ENCODE data around the gene FKBP6.
"Not testable (repeated sequence)": the region's sequence is repeated elsewhere in the genome, so short reads cannot be mapped to it uniquely, and the experiment has no call there.

The FKBP6 gene

DNA sequence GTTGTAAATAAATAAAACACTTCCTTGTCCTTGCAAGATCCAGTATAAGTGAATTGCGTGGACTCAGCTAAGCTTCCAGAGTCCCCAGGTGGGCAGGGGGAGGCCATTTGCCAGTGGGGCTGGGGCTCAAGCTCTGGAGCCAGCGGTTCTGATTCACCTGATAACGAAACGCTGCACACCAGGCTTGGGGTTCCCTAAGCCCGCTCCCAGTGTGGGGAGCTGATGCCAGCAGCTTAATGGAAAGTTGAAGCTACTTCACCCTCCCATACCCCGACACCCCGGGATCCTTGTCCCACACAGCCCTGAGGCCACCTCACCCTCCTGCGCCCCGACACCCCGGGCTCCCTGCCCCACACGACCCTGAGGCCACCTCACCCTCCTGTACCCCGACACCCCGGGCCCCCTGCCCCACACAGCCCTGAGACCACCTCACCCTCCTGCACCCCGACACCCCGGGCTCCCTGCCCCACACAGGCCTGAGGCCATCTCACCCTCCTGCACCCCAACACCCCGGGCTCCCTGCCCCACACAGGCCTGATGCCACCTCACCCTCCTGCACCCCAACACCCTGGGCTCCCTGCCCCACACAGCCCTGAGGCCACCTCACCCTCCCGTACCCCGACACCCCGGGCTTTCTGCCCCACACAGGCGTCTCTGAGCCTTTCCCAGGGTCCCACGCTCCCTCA is 30.8 kb downstream of the FKBP6 start:
- no peak for DNase-seq

DNA sequence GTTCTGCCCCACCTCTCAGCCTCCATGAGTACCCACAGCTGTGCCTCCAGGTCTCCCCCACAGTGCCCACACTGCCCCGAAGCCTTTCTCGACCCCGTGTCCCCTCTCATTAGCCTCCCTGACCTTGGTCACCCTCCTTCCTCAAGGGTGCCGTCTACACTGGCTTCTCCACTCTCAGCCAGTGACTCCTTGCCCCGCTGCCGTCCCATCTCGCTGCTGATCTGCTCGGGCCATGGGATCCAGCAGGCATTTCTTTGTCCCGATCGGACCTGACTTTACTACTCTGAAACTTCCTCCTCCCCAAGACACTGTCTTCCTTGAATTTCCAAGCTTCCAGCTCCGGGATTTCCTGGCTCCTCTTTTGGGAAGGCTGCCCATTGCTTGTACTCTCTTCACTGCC is 31.3 kb downstream of the FKBP6 start:
- DNase-seq: no peak

GRCh38 chr7:73359746-73360375 is 31.9 kb downstream of the FKBP6 start:
- DNase-seq: no peak

DNA sequence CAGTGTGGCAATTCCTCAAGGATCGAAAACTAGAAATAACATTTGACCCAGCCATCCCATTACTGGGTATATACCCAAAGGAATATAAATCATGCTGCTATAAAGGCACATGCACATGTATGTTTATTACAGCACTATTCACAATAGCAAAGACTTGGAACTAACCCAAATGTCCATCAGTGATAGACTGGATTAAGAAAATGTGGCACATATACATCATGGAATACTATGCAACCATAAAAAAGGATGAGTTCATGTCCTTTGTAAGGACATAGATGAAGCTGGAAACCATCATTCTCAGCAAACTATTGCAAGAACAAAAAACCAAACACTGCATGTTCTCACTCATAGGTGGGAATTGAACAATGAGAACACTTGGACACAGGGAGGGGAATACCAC is 32.6 kb downstream of the FKBP6 start:
- not testable (repeated sequence) for DNase-seq

DNA sequence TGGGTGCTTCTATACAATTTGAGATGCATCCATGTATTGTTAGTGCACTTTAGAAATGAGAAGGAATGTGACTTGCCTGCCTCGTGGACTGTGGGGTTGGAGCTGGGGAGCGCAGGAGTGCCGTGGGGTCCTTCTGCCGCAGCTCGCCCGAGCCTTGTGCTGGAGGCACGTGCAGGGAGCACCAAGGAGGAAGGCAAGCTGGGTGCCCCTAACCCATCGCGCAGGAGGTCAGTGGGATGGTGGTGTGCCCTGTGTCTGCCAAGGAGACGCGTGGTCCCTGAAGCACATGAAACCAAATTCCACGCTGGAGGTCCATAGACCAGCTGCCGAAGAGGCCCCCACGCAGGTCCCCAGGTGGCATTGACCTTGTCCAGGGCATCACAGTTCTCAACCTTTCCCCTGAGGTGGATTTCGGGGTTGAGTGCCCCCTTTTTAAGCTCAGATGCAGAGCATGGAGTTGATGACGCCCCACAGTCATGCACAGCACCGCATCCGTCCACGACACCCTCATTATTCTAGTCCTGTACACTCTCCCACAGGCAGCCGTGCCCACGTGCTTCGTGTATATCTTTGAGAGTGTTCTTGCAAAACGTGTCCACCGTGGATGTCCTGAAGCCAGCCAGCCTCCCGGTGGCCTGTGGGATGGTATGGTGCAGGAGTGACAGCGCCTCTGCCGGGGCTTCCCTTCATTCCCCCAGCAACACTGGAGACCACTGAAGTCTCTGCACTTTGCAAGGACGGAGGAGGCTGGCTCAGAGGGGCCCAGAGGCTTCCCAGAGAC is 35.5 kb downstream of the FKBP6 start:
- no peak for DNase-seq

- no peak for DNase-seq
Measured at GRCh38 chr7:73364006-73364728, 36.2 kb downstream of the FKBP6 start.

GRCh38 chr7:73366127-73366526 is 38.2 kb downstream of the FKBP6 start:
- DNase-seq: no peak

DNA sequence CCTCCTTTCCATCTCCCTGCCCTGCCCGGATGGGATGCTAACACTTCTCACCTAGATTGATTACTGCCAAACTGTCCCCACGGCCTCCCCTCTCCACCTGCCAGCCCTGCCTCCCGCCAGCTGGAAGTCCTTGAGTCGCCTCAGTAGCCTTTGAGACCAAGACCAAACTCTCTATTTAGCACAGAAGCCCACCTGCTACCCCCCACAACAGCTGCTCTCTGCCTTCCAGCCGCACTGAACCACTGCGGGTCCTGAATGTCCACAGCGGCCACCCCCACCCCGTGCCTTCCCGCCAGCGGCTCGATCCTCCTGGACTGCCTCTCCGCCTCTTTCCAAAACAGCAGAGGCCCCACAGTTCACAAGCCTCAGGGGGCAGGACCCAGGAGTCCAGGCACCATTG is 39.0 kb downstream of the FKBP6 start:
- no peak for DNase-seq

- DNase-seq: no peak
Measured at GRCh38 chr7:73369009-73369408, 41.0 kb downstream of the FKBP6 start.

GRCh38 chr7:73369622-73370021 is 41.7 kb downstream of the FKBP6 start:
- DNase-seq: no peak

DNA sequence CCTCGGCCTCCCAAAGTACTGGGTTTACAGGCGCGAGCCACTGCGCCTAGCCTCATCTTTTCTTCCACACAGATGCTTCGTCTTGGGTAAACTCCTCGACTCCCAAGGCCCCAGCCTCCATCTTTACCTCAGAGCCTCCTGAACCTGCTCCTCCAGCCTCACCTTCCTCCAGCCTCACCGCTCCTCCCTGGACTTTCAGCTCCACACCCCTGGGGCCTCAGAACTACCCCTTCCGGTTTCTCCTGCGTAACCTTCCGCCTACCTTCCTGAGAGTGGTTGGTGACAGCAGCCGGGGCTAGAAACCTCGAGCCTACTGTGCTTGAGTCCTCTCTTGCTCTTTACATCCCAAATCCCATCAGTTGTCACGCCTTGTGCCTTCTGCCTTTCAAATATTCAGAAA is 45.8 kb downstream of the FKBP6 start:
- DNase-seq: no peak

- not testable (repeated sequence) for DNase-seq
Measured at GRCh38 chr7:73376262-73376661, 48.3 kb downstream of the FKBP6 start.

GRCh38 chr7:73376671-73377412 is 48.9 kb downstream of the FKBP6 start:
- no peak for DNase-seq

GRCh38 chr7:73377413-73378200 is 49.6 kb downstream of the FKBP6 start:
- not testable (repeated sequence) for DNase-seq

DNA sequence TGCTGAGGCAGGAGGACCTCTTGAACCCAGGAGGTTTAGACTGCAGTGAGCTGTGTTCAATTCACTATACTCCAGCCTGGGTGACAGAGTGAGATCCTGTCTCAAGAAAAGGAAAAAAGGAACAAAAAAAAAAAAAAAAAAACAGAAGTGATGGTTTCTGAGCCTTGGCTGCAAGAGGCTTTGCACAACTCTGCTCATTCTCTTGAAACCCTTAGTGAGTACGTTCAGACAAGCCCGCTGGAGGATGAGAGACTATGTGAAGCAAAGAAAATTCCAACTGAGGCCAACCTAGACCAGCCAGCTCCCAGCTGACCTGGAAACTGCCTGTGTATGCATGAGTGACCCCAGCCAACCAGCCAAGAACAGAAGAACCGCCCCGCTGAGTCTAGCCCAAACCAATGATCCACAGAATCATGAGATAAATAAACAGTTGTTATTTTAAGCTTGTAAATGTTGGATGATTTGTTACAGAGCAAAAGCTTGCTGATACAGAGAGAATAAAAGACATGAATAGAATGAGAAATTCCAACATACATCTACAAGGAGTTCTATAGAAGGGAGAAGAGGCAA is 55.1 kb downstream of the FKBP6 start:
- no peak for DNase-seq

GRCh38 chr7:73387221-73387828 is 59.4 kb downstream of the FKBP6 start:
- DNase-seq: no peak

- DNase-seq: no peak
Measured at GRCh38 chr7:73387908-73388414, 60.0 kb downstream of the FKBP6 start.

- no peak for DNase-seq
Measured at GRCh38 chr7:73391396-73391795, 63.4 kb downstream of the FKBP6 start.

GRCh38 chr7:73394422-73394821 is 66.5 kb downstream of the FKBP6 start:
- DNase-seq: no peak

Data from NCI-H1694 treated with DMSO at 0.1 percent for 48 hours (cell line).